HG02588 (cell line): ENCODE measurements around the gene NPSR1.

Experiments used
- ATAC-seq: cut with Tn5 transposase; IDR thresholded peaks from one replicate; pipeline ENCODE4 v1.9.1; 2021; ENCODE audit warnings: mild to moderate bottlenecking, moderate library complexity; ENCODE audit not compliant: unreplicated experiment

The NPSR1 gene

GRCh38 chr7:34720289-34720688, 62.3 kb downstream of the NPSR1 start:
- ATAC-seq = no peak

GRCh38 chr7:34723338-34723737, 65.3 kb downstream of the NPSR1 start:
- no peak for ATAC-seq

GRCh38 chr7:34723866-34724490, 66.0 kb downstream of the NPSR1 start:
- ATAC-seq = no peak

- ATAC-seq = no peak
Measured at GRCh38 chr7:34726221-34726620, 68.2 kb downstream of the NPSR1 start.

- no peak for ATAC-seq
Measured at GRCh38 chr7:34727464-34727995, 69.5 kb downstream of the NPSR1 start.

- no peak for ATAC-seq
Measured at GRCh38 chr7:34728156-34728555, 70.1 kb downstream of the NPSR1 start.

GRCh38 chr7:34734771-34735170, 76.8 kb downstream of the NPSR1 start:
- ATAC-seq = no peak

- ATAC-seq = no peak
Measured at GRCh38 chr7:34735526-34735925, 77.5 kb downstream of the NPSR1 start.

GRCh38 chr7:34739651-34740300, 81.8 kb downstream of the NPSR1 start:
- no peak for ATAC-seq

- ATAC-seq = no peak
Measured at GRCh38 chr7:34740840-34741239, 82.8 kb downstream of the NPSR1 start.

GRCh38 chr7:34747176-34747781, 89.3 kb downstream of the NPSR1 start:
- ATAC-seq = peak; percentile 58

GRCh38 chr7:34747867-34748727, 90.1 kb downstream of the NPSR1 start:
- ATAC-seq = no peak

- no peak for ATAC-seq
Measured at GRCh38 chr7:34748728-34749089, 90.7 kb downstream of the NPSR1 start.

GRCh38 chr7:34749446-34749845, 91.4 kb downstream of the NPSR1 start:
- no peak for ATAC-seq

GRCh38 chr7:34750209-34750608, 92.2 kb downstream of the NPSR1 start:
- no peak for ATAC-seq

GRCh38 chr7:34750636-34751035, 92.6 kb downstream of the NPSR1 start:
- ATAC-seq = no peak

- ATAC-seq = peak; percentile 25
Measured at GRCh38 chr7:34751725-34752643, 94.0 kb downstream of the NPSR1 start.

- ATAC-seq = no peak
Measured at GRCh38 chr7:34752929-34753328, 94.9 kb downstream of the NPSR1 start.

- peak; percentile 35 for ATAC-seq
Measured at GRCh38 chr7:34755008-34755407, 97.0 kb downstream of the NPSR1 start.

GRCh38 chr7:34756025-34756437, 98.0 kb downstream of the NPSR1 start:
- no peak for ATAC-seq
